Smooth muscle cell of the umbilical artery (primary cell): Measurements from ENCODE around the gene AARSD1. TPM values are rescaled to one million over a fixed set of nuclear protein-coding genes. Genes with fewer than 3 reads are reported as not detected.

ENCODE experiments used
- total RNA-seq: library from RNA; depleted of rRNA; stranded (reverse); fragments of >200 nt; gene quantifications from 2 replicates; pipeline ENCODE4 v1.2.3, GENCODE V29; 2014

AARSD1 gene, protein sequence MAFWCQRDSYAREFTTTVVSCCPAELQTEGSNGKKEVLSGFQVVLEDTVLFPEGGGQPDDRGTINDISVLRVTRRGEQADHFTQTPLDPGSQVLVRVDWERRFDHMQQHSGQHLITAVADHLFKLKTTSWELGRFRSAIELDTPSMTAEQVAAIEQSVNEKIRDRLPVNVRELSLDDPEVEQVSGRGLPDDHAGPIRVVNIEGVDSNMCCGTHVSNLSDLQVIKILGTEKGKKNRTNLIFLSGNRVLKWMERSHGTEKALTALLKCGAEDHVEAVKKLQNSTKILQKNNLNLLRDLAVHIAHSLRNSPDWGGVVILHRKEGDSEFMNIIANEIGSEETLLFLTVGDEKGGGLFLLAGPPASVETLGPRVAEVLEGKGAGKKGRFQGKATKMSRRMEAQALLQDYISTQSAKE
- total RNA-seq = 20.3 and 24.9 TPM in 2 replicates

DNA sequence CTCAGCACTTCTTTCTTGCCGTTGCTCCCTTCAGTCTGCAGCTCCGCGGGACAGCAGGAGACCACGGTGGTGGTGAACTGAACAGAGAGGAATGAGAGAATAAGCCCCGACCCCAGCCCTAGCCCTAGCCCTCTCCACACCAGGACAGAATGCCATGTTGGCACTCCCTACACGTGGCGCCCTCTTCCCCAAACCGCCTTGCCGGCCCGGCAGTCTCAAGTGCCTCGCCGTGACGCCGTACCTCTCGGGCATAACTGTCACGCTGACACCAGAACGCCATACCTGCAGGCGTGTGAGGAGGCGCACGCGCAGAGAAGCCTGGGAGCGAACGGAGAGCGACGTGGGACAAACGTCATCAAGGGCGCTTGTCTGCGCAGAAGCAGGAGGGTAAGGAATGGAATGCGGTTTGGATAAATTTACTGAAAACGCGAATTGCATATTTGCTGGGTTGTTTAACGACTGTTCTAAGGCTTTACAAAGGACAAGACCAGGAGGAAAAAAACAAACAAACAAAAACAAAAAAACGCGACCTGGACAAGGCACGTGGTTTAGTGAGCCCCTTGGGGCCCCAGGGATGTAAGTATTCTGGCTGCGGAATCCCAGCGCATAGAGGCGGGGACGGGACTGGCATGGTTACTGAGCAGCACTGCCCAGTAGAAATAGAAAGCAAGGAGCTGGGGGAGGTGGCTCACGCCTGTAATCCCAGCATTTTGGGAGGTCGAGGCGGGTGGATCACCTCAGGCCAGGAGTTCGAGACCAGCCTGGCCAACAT is at the start of gene AARSD1:
Gene AARSD1 (minus strand): TSS at position 294 of the 772 bp plus-strand sequence. CDS start 14 bp downstream, at position 280.

DNA sequence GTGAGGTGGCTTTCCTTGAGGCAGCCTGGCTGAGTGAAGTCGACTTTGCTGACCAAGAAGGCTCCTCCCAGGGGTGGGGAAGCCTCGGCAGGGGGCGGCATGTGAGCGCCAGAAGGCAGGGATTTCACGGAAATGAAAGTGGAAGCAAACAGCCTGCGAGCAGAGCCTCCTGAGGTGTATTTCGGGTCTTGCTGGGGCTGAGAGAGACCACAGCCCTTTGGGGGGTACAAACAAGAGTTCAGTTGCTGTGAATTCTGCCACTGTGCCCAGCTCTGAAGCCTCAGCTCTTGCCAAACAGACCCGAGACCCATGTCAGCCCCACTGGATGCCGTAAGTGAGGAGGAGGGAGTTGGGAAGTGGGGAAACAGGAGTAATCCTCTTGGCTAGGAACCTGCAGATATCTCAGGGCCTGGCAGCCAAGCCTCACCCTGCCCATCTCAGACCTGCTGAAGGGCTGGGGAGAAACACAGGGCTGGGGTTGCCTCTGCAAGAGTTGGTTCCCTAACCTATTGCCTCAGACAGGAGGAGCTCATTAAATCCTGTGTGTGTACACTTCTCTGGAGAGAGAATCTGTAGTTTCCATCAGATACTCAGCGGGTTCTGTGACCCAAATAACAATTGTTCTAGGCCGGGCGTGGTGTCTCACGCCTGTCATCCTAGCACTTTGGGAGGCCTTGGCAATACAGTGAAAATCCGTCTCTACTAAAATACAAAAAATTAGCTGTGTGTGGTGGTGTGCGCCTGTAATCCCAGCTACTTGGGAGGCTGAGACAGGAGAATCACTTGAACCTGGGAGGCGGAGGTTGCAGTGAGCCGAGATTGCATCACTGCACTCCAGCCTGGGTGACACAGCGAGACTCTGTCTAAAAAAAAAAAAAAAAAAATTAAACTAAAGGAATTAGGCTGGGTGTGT is 42.6 kb upstream of the AARSD1 start, which contains the start of gene IFI35:
Gene IFI35 (plus strand): TSS at position 146 of the 913 bp plus-strand sequence. CDS start 164 bp downstream, at position 310.

DNA sequence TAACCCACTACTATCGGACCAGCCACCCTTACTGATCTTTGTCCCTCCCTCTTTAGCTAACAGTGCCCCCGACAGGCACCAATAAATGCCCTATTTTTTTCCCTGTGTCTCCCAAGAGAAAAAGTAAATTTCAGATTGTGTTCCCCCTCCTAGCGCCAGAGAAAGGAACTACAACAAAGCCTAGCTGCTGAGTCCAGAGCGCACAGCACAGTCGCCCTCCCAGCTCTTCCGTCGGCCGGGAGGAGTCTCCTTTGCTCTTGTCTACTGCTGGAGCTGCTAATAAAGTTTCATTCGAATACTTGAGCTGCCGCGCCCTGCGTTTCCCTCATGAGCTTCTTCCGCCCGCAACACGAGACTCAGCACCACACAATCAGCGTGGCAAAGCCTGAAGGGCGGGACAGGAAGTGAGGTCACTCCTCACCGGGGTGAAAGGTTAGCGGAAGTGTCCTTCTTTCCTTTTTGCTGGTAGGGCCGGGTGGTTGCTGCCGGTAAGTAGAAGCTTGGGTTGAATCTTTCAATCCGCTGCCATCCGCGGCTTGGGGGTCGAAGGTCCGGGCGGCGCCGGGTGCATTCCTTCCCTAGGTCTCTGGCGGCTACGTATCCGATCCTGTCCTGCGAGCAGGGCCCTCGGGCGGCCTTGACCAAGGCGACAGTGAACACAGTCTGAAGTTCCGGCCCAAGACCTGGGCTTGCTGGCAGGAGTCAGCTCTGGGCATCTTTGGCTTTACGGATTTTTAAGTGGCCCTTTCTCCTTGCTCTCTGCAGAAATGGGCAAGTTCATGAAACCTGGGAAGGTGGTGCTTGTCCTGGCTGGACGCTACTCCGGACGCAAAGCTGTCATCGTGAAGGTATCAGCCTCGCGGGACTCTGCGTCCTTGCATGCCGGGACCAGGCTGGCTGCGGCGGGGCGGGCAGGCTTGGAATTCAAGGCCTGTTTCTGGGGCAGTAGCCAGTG is 34.0 kb upstream of the AARSD1 start, which contains the start of gene RPL27:
Gene RPL27 (plus strand): TSS at position 436 of the 955 bp plus-strand sequence. CDS start 332 bp downstream, at position 768.

DNA sequence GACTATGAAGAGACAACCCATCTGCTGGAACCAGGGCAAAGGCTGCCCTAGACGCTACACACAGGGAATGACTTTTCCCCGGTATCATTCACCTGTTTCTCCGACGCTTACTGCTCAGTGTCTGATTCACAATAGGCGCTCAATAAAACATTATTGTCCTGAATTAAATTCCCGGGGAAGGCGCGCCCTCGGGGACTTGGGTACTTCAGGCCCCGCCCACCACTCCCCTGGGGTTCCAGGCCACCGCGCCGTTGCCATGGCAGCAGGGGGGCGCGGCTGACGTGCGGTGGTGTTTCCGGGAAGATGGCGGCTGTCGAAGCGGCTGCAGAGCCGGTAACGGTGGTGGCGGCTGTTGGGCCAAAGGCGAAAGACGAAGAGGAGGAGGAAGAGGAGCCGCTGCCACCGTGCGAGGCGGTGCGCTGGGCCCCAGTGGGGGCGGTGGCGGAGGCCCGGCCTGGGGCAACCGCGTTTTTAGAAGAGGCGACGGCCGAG is 16.1 kb upstream of the AARSD1 start, which contains the start of gene RUNDC1:
Gene RUNDC1 (plus strand): TSS at position 292 of the 492 bp plus-strand sequence. CDS start 12 bp downstream, at position 304.

DNA sequence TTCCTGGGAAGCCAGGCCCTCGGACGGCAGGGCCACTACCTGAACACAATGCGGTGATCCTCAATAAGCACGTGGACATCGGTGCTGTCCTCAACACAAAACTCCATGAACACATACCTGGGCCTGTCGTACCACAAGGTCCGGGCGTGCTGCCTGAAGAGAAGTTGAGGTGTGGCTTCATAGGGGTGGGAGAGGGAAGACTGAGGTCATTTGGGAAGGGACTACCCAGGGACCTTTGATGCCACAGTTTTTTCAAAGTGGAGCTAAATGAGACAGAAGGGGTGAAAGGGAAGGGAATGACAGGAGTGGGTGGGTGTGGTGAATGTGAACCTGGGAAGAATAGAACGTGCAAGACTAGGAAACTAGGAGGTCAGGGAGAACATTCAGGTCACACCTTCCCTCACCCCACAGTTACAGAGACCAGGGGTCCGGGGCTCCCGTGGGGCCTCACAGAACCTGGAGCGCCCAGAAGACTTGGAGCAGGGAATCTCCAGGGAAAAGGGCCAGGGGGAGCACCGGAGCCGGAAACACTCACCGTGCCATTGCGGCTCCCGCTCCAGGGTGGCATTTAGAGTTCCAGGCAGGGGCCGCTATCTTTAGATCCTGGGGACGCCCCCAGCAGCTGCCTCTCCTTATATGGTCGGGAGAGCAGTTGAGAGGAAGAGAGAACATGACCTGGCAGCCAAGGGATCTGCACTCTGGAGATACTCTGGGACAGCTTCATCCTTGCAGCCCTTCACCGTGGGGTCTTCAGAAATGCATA is 15.4 kb upstream of the AARSD1 start, which contains the start of gene PTGES3L:
Gene PTGES3L (minus strand): TSS at position 570 of the 763 bp plus-strand sequence. CDS start 27 bp downstream, at position 543.

Other genes with a start within 250 kb of the AARSD1 start
- 12.5 and 15.1 TPM in 2 replicates for gene EZH1, start 219.4 kb downstream of the AARSD1 start, total RNA-seq
- gene RAMP2, start 203.2 kb downstream of the AARSD1 start, total RNA-seq = not detected in 2 replicates
- gene VPS25, start 191.0 kb downstream of the AARSD1 start, total RNA-seq = 46.7 and 67.1 TPM in 2 replicates
- 1.5 and 5.3 TPM in 2 replicates for gene WNK4, start 183.8 kb downstream of the AARSD1 start, total RNA-seq
- 32.8 and 53.2 TPM in 2 replicates for gene COA3, start 165.8 kb downstream of the AARSD1 start, total RNA-seq
- gene CNTD1, start 165.6 kb downstream of the AARSD1 start, total RNA-seq = 0.05 TPM in 1 of 2 replicates, not detected in the other
- gene BECN1, start 140.2 kb downstream of the AARSD1 start, total RNA-seq = 95.9 and 96.8 TPM in 2 replicates
- gene PSME3, start 131.1 kb downstream of the AARSD1 start, total RNA-seq = 63.0 and 106 TPM in 2 replicates
- gene AOC2, start 119.9 kb downstream of the AARSD1 start, total RNA-seq = 0.59 and 0.69 TPM in 2 replicates
- 0.14 and 0.30 TPM in 2 replicates for gene AOC3, start 113.3 kb downstream of the AARSD1 start, total RNA-seq
- not detected in 2 replicates for gene G6PC1, start 63.7 kb downstream of the AARSD1 start, total RNA-seq
- gene PTGES3L, start 15.6 kb upstream of the AARSD1 start, total RNA-seq = 0.78 and 0.89 TPM in 2 replicates
- gene RUNDC1, start 16.1 kb upstream of the AARSD1 start, total RNA-seq = 10.4 and 13.3 TPM in 2 replicates
- 516 and 1,023 TPM in 2 replicates for gene RPL27, start 34.0 kb upstream of the AARSD1 start, total RNA-seq
- 6.0 and 13.1 TPM in 2 replicates for gene IFI35, start 42.3 kb upstream of the AARSD1 start, total RNA-seq
- 116 and 150 TPM in 2 replicates for gene VAT1, start 57.9 kb upstream of the AARSD1 start, total RNA-seq
- gene RND2, start 60.8 kb upstream of the AARSD1 start, total RNA-seq = 0.23 and 0.30 TPM in 2 replicates
- 4.2 and 12.5 TPM in 2 replicates for gene BRCA1, start 160.9 kb upstream of the AARSD1 start, total RNA-seq
- 88.8 and 113 TPM in 2 replicates for gene NBR1, start 206.8 kb upstream of the AARSD1 start, total RNA-seq
- gene TMEM106A, start 247.4 kb upstream of the AARSD1 start, total RNA-seq = 4.8 and 7.9 TPM in 2 replicates